GM12874 (cell line): ENCODE data around the gene SLCO1C1.

Experiments
- CTCF ChIP-seq: IDR thresholded peaks from 2 replicates; pipeline ENCODE4 v1.5.1; 2011; ENCODE audit warnings: low read depth, mild to moderate bottlenecking, control low read depth, low read length, moderate library complexity; ENCODE audit not compliant: insufficient read depth

SLCO1C1 gene

GRCh38 chr12:20740972-20741371 is 45.8 kb downstream of the SLCO1C1 start:
- no peak for TF ChIP-seq CTCF

GRCh38 chr12:20748198-20748597 is 53.1 kb downstream of the SLCO1C1 start:
- TF ChIP-seq CTCF: no peak

GRCh38 chr12:20751046-20751445 is 55.9 kb downstream of the SLCO1C1 start:
- TF ChIP-seq CTCF: no peak

GRCh38 chr12:20777420-20777819 is 82.3 kb downstream of the SLCO1C1 start:
- TF ChIP-seq CTCF: no peak

- TF ChIP-seq CTCF: no peak
Measured at GRCh38 chr12:20778969-20779368, 83.8 kb downstream of the SLCO1C1 start.

GRCh38 chr12:20792971-20793370 is 97.8 kb downstream of the SLCO1C1 start:
- TF ChIP-seq CTCF: no peak

- no peak for TF ChIP-seq CTCF
Measured at GRCh38 chr12:20798554-20798953, 103.4 kb downstream of the SLCO1C1 start.

GRCh38 chr12:20800160-20800559 is 105.0 kb downstream of the SLCO1C1 start:
- TF ChIP-seq CTCF: no peak
